Measurements from ENCODE around the gene ISL2.

GRCh38 chr15:76381366-76381765, 44.8 kb downstream of the ISL2 start:
- TF ChIP-seq CTCF (IDR thresholded peaks at IDR 0.05; ENCODE audit: insufficient read depth, low read length, poor library complexity, severe bottlenecking), result no peak
- TF ChIP-seq EZH2phosphoT487 (conservative IDR thresholded peaks at IDR 0.05; ENCODE audit: low read length), result no peak

All from SU-DHL-6 (cell line).